Bone marrow (tissue), 2 donors: Measurements from ENCODE around the gene SFT2D3.

Source experiments
- DNase-seq, 2 donors: peaks; one replicate each; lab custom pipeline; 2025; lab: John Stamatoyannopoulos, UW

SFT2D3 gene

GRCh38 chr2:127664065-127664894, 37.0 kb upstream of the SFT2D3 start:
- DNase-seq, result no peak

GRCh38 chr2:127664895-127665225, 36.4 kb upstream of the SFT2D3 start:
- DNase-seq, result no peak

- no peak for DNase-seq
Measured at GRCh38 chr2:127665267-127665893, 35.9 kb upstream of the SFT2D3 start.

GRCh38 chr2:127669056-127669455, 32.2 kb upstream of the SFT2D3 start:
- DNase-seq, result no peak

- DNase-seq, result no peak
Measured at GRCh38 chr2:127670055-127670956, 31.0 kb upstream of the SFT2D3 start.

- no peak for DNase-seq
Measured at GRCh38 chr2:127670957-127671290, 30.4 kb upstream of the SFT2D3 start.

- DNase-seq, result no peak
Measured at GRCh38 chr2:127671557-127672302, 29.6 kb upstream of the SFT2D3 start.

GRCh38 chr2:127672341-127673224, 28.7 kb upstream of the SFT2D3 start:
- DNase-seq, result no peak

GRCh38 chr2:127673291-127674069, 27.8 kb upstream of the SFT2D3 start:
- no peak for DNase-seq

GRCh38 chr2:127674241-127675209, 26.8 kb upstream of the SFT2D3 start:
- DNase-seq, result no peak

- DNase-seq, result no peak
Measured at GRCh38 chr2:127675331-127676261, 25.7 kb upstream of the SFT2D3 start, which contains the start of gene LIMS2. Gene LIMS2, minus strand, starts transcription at chr2:127675530. Its CDS starts 506 bp downstream, at chr2:127675024.

- no peak for DNase-seq
Measured at GRCh38 chr2:127676906-127677305, 24.4 kb upstream of the SFT2D3 start.

- no peak for DNase-seq
Measured at GRCh38 chr2:127678531-127678930, 22.8 kb upstream of the SFT2D3 start.

- DNase-seq, result no peak
Measured at GRCh38 chr2:127678991-127679390, 22.3 kb upstream of the SFT2D3 start.

- DNase-seq, result no peak
Measured at GRCh38 chr2:127679680-127680361, 21.5 kb upstream of the SFT2D3 start.

GRCh38 chr2:127680706-127681287, 20.5 kb upstream of the SFT2D3 start:
- no peak for DNase-seq

GRCh38 chr2:127681288-127681804, 20.0 kb upstream of the SFT2D3 start:
- DNase-seq, result no peak
